WTC11 (cell line): Measurements from ENCODE around the gene PGF. TPM values are rescaled to one million over a fixed set of nuclear protein-coding genes. Genes with fewer than 3 reads are reported as not detected.

Source experiments
- CREM ChIP-seq: sonication (generic); formaldehyde crosslinking; IDR thresholded peaks from 2 replicates; pipeline ENCODE4 v1.8.1; 2022; ENCODE audit warnings: mild to moderate bottlenecking, missing genetic modification reagents, moderate library complexity
- ELF4 ChIP-seq: sonication (generic); formaldehyde crosslinking; IDR thresholded peaks from 2 replicates; pipeline ENCODE4 v1.8.1; 2022; ENCODE audit warnings: low read depth, mild to moderate bottlenecking, moderate library complexity, missing genetic modification reagents
- GRHL2 ChIP-seq: fragments of 250-450 bp; sonication (Bioruptor Pico); IDR thresholded peaks from 2 replicates; pipeline ENCODE4 v1.8.0; 2022; ENCODE audit warnings: mild to moderate bottlenecking, moderate library complexity; ENCODE audit not compliant: insufficient replicate concordance, severe bottlenecking
- JUN ChIP-seq: sonication (generic); formaldehyde crosslinking; IDR thresholded peaks from 2 replicates; pipeline ENCODE4 v1.8.0; 2023; ENCODE audit warnings: mild to moderate bottlenecking, missing genetic modification reagents
- NR1H2 ChIP-seq: sonication (generic); formaldehyde crosslinking; IDR thresholded peaks from 2 replicates; pipeline ENCODE4 v1.9.0; 2021; ENCODE audit warnings: mild to moderate bottlenecking, moderate library complexity, missing genetic modification reagents
- NR3C1 ChIP-seq: sonication (generic); formaldehyde crosslinking; conservative IDR thresholded peaks from 2 replicates; pipeline ENCODE4 v1.8.1; 2023; ENCODE audit warnings: low read depth, mild to moderate bottlenecking, missing genetic modification reagents
- OVOL2 ChIP-seq: fragments of 250-450 bp; sonication (Bioruptor Pico); IDR thresholded peaks from 2 replicates; pipeline ENCODE4 v1.9.0; 2021; ENCODE audit warnings: mild to moderate bottlenecking, borderline replicate concordance
- PRRX2 ChIP-seq: fragments of 250-450 bp; sonication (Bioruptor Pico); IDR thresholded peaks from 2 replicates; pipeline ENCODE4 v1.8.0; 2021; ENCODE audit warnings: mild to moderate bottlenecking
- RORB ChIP-seq: fragments of 250-450 bp; sonication (Bioruptor Pico); IDR thresholded peaks from 2 replicates; pipeline ENCODE4 v1.9.0; 2021; ENCODE audit warnings: mild to moderate bottlenecking
- ZNF219 ChIP-seq: sonication (generic); formaldehyde crosslinking; IDR thresholded peaks from 2 replicates; pipeline ENCODE4 v1.8.0; 2023; ENCODE audit warnings: missing genetic modification reagents, mild to moderate bottlenecking, borderline replicate concordance
- ZNF232 ChIP-seq: sonication (generic); formaldehyde crosslinking; IDR thresholded peaks from 2 replicates; pipeline ENCODE4 v1.8.0; 2022; ENCODE audit warnings: mild to moderate bottlenecking, missing genetic modification reagents
- ZNF423 ChIP-seq: fragments of 250-450 bp; sonication (Bioruptor Pico); IDR thresholded peaks from 2 replicates; pipeline ENCODE4 v2.1.2; 2022; ENCODE audit warnings: mild to moderate bottlenecking, moderate library complexity
- total RNA-seq: library from RNA; stranded (reverse); gene quantifications from 3 replicates; pipeline ENCODE4 v1.2.3, GENCODE V29; 2021
- TF ChIP-seq, protein P1 (sequence below): sonication (generic); formaldehyde crosslinking; IDR thresholded peaks from 2 replicates; pipeline ENCODE4 v1.8.1; 2022; ENCODE audit warnings: mild to moderate bottlenecking, missing genetic modification reagents, moderate library complexity, borderline replicate concordance
- TF ChIP-seq, protein P2 (sequence below): sonication (generic); formaldehyde crosslinking; IDR thresholded peaks from 2 replicates; pipeline ENCODE4 v1.8.1; 2023; ENCODE audit warnings: mild to moderate bottlenecking, missing genetic modification reagents
- TF ChIP-seq, protein P3 (sequence below): sonication (generic); formaldehyde crosslinking; IDR thresholded peaks from 2 replicates; pipeline ENCODE4 v1.8.0; 2023; ENCODE audit warnings: missing genetic modification reagents, mild to moderate bottlenecking, borderline replicate concordance
- TF ChIP-seq, protein P4 (sequence below): sonication (generic); formaldehyde crosslinking; IDR thresholded peaks from 2 replicates; pipeline ENCODE4 v1.8.0; 2023; ENCODE audit warnings: mild to moderate bottlenecking, missing genetic modification reagents
- TF ChIP-seq, protein P5 (sequence below): sonication (generic); formaldehyde crosslinking; IDR thresholded peaks from 2 replicates; pipeline ENCODE4 v1.8.0; 2022; ENCODE audit warnings: missing genetic modification reagents
- TF ChIP-seq, protein P6 (sequence below): fragments of 250-450 bp; sonication (Bioruptor Pico); IDR thresholded peaks from 2 replicates; pipeline ENCODE4 v1.9.0; 2021; ENCODE audit warnings: mild to moderate bottlenecking, borderline replicate concordance
- TF ChIP-seq, protein P7 (sequence below): sonication (generic); formaldehyde crosslinking; IDR thresholded peaks from 2 replicates; pipeline ENCODE4 v1.8.1; 2023; ENCODE audit warnings: mild to moderate bottlenecking, missing genetic modification reagents, moderate library complexity

The PGF gene
- total RNA-seq, 1 experiment from 2014 or later: 6.7 TPM

DNA sequence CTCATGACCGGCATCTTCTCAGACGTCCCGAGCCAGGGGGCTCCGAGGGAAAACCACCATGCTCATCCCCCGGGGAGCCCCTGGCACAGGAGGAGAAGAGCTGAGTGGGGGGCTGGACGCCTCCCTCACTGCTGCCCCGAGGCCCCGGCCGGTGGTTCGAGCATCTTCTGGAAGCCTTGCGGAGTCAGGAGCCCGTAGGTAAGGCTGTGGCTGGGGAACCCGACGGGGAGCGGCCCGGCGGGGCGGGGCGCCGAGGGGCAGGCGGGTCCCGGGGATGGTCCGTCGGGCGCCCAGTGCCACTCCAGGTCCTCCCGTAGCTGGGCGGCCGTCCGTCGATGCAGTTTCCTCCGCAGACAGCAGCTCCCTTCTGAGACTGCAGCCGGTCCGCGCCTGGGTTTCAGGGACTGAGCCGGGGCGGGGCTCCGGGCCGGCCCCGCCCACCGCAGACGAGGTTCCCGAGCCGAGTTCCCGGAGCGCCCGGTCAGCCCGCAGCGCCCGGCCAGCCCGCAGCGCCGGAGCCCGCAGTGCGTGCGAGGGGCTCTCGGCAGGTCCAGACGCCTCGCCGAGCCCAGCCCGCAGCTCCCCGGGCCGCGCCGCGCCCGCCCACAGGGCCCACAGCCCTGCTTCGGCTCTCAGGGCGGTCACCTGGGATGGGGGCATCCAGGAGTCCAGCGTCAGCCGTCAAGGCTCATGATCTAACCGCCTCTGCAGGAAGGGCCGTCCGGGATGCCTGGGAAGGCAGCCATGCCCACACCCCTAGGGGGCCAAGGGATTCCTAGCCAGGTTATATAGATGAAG lies at the start of gene PGF (continued):
- no peak for TF ChIP-seq OVOL2 (CRISPR knock-in tag)
- TF ChIP-seq ZNF423 (CRISPR knock-in tag): peak; percentile 12
- no peak for TF ChIP-seq RORB (CRISPR knock-in tag)
- TF ChIP-seq, protein P1, sequence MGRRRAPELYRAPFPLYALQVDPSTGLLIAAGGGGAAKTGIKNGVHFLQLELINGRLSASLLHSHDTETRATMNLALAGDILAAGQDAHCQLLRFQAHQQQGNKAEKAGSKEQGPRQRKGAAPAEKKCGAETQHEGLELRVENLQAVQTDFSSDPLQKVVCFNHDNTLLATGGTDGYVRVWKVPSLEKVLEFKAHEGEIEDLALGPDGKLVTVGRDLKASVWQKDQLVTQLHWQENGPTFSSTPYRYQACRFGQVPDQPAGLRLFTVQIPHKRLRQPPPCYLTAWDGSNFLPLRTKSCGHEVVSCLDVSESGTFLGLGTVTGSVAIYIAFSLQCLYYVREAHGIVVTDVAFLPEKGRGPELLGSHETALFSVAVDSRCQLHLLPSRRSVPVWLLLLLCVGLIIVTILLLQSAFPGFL (CRISPR knock-in tag): no peak
- TF ChIP-seq, protein P2, sequence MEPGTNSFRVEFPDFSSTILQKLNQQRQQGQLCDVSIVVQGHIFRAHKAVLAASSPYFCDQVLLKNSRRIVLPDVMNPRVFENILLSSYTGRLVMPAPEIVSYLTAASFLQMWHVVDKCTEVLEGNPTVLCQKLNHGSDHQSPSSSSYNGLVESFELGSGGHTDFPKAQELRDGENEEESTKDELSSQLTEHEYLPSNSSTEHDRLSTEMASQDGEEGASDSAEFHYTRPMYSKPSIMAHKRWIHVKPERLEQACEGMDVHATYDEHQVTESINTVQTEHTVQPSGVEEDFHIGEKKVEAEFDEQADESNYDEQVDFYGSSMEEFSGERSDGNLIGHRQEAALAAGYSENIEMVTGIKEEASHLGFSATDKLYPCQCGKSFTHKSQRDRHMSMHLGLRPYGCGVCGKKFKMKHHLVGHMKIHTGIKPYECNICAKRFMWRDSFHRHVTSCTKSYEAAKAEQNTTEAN: no peak
- TF ChIP-seq ZNF219 (CRISPR knock-in tag): no peak
- TF ChIP-seq, protein P3, sequence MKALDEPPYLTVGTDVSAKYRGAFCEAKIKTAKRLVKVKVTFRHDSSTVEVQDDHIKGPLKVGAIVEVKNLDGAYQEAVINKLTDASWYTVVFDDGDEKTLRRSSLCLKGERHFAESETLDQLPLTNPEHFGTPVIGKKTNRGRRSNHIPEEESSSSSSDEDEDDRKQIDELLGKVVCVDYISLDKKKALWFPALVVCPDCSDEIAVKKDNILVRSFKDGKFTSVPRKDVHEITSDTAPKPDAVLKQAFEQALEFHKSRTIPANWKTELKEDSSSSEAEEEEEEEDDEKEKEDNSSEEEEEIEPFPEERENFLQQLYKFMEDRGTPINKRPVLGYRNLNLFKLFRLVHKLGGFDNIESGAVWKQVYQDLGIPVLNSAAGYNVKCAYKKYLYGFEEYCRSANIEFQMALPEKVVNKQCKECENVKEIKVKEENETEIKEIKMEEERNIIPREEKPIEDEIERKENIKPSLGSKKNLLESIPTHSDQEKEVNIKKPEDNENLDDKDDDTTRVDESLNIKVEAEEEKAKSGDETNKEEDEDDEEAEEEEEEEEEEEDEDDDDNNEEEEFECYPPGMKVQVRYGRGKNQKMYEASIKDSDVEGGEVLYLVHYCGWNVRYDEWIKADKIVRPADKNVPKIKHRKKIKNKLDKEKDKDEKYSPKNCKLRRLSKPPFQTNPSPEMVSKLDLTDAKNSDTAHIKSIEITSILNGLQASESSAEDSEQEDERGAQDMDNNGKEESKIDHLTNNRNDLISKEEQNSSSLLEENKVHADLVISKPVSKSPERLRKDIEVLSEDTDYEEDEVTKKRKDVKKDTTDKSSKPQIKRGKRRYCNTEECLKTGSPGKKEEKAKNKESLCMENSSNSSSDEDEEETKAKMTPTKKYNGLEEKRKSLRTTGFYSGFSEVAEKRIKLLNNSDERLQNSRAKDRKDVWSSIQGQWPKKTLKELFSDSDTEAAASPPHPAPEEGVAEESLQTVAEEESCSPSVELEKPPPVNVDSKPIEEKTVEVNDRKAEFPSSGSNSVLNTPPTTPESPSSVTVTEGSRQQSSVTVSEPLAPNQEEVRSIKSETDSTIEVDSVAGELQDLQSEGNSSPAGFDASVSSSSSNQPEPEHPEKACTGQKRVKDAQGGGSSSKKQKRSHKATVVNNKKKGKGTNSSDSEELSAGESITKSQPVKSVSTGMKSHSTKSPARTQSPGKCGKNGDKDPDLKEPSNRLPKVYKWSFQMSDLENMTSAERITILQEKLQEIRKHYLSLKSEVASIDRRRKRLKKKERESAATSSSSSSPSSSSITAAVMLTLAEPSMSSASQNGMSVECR (CRISPR knock-in tag): no peak
- peak; percentile 44; the same call in 1 of the 2 replicates for TF ChIP-seq CREM (CRISPR knock-in tag)
- TF ChIP-seq ELF4 (CRISPR knock-in tag): no peak
- no peak for TF ChIP-seq PRRX2
- TF ChIP-seq GRHL2 (CRISPR knock-in tag): no peak
- TF ChIP-seq, protein P4, sequence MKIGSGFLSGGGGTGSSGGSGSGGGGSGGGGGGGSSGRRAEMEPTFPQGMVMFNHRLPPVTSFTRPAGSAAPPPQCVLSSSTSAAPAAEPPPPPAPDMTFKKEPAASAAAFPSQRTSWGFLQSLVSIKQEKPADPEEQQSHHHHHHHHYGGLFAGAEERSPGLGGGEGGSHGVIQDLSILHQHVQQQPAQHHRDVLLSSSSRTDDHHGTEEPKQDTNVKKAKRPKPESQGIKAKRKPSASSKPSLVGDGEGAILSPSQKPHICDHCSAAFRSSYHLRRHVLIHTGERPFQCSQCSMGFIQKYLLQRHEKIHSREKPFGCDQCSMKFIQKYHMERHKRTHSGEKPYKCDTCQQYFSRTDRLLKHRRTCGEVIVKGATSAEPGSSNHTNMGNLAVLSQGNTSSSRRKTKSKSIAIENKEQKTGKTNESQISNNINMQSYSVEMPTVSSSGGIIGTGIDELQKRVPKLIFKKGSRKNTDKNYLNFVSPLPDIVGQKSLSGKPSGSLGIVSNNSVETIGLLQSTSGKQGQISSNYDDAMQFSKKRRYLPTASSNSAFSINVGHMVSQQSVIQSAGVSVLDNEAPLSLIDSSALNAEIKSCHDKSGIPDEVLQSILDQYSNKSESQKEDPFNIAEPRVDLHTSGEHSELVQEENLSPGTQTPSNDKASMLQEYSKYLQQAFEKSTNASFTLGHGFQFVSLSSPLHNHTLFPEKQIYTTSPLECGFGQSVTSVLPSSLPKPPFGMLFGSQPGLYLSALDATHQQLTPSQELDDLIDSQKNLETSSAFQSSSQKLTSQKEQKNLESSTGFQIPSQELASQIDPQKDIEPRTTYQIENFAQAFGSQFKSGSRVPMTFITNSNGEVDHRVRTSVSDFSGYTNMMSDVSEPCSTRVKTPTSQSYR (CRISPR knock-in tag): no peak
- TF ChIP-seq, protein P5, sequence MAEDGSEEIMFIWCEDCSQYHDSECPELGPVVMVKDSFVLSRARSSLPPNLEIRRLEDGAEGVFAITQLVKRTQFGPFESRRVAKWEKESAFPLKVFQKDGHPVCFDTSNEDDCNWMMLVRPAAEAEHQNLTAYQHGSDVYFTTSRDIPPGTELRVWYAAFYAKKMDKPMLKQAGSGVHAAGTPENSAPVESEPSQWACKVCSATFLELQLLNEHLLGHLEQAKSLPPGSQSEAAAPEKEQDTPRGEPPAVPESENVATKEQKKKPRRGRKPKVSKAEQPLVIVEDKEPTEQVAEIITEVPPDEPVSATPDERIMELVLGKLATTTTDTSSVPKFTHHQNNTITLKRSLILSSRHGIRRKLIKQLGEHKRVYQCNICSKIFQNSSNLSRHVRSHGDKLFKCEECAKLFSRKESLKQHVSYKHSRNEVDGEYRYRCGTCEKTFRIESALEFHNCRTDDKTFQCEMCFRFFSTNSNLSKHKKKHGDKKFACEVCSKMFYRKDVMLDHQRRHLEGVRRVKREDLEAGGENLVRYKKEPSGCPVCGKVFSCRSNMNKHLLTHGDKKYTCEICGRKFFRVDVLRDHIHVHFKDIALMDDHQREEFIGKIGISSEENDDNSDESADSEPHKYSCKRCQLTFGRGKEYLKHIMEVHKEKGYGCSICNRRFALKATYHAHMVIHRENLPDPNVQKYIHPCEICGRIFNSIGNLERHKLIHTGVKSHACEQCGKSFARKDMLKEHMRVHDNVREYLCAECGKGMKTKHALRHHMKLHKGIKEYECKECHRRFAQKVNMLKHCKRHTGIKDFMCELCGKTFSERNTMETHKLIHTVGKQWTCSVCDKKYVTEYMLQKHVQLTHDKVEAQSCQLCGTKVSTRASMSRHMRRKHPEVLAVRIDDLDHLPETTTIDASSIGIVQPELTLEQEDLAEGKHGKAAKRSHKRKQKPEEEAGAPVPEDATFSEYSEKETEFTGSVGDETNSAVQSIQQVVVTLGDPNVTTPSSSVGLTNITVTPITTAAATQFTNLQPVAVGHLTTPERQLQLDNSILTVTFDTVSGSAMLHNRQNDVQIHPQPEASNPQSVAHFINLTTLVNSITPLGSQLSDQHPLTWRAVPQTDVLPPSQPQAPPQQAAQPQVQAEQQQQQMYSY (CRISPR knock-in tag): peak; percentile 85
- no peak for TF ChIP-seq ZNF232
- TF ChIP-seq NR3C1 (CRISPR knock-in tag): no peak
- TF ChIP-seq, protein P6, sequence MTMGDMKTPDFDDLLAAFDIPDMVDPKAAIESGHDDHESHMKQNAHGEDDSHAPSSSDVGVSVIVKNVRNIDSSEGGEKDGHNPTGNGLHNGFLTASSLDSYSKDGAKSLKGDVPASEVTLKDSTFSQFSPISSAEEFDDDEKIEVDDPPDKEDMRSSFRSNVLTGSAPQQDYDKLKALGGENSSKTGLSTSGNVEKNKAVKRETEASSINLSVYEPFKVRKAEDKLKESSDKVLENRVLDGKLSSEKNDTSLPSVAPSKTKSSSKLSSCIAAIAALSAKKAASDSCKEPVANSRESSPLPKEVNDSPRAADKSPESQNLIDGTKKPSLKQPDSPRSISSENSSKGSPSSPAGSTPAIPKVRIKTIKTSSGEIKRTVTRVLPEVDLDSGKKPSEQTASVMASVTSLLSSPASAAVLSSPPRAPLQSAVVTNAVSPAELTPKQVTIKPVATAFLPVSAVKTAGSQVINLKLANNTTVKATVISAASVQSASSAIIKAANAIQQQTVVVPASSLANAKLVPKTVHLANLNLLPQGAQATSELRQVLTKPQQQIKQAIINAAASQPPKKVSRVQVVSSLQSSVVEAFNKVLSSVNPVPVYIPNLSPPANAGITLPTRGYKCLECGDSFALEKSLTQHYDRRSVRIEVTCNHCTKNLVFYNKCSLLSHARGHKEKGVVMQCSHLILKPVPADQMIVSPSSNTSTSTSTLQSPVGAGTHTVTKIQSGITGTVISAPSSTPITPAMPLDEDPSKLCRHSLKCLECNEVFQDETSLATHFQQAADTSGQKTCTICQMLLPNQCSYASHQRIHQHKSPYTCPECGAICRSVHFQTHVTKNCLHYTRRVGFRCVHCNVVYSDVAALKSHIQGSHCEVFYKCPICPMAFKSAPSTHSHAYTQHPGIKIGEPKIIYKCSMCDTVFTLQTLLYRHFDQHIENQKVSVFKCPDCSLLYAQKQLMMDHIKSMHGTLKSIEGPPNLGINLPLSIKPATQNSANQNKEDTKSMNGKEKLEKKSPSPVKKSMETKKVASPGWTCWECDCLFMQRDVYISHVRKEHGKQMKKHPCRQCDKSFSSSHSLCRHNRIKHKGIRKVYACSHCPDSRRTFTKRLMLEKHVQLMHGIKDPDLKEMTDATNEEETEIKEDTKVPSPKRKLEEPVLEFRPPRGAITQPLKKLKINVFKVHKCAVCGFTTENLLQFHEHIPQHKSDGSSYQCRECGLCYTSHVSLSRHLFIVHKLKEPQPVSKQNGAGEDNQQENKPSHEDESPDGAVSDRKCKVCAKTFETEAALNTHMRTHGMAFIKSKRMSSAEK (CRISPR knock-in tag): no peak
- no peak for TF ChIP-seq JUN (CRISPR knock-in tag)
- TF ChIP-seq NR1H2 (CRISPR knock-in tag): no peak
- TF ChIP-seq, protein P7, sequence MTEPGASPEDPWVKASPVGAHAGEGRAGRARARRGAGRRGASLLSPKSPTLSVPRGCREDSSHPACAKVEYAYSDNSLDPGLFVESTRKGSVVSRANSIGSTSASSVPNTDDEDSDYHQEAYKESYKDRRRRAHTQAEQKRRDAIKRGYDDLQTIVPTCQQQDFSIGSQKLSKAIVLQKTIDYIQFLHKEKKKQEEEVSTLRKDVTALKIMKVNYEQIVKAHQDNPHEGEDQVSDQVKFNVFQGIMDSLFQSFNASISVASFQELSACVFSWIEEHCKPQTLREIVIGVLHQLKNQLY (CRISPR knock-in tag): no peak
